Spleen (tissue), 11 donors: ENCODE data around the gene GPC2. TPM values are rescaled to one million over a fixed set of nuclear protein-coding genes. Genes with fewer than 3 reads are reported as not detected.
"Not testable (repeated sequence)": the region's sequence is repeated elsewhere in the genome, so short reads cannot be mapped to it uniquely, and the experiment has no call there.

Source experiments
- DNase-seq: peaks from one replicate; pipeline ENCODE4 v3.0.0-alpha.2; 2020
- H3K27ac ChIP-seq, 8 donors: fragments of 200-600 bp; sonication (generic) in 7 of 8; 1 replicate in 4 of 8; 2 replicates in 4 of 8; pipeline versions ENCODE4 v1.5.0 to v1.8.0; 2016 to 2021; ENCODE audit warnings: inconsistent platforms in 4 of 8, mild to moderate bottlenecking in 4 of 8, moderate library complexity in 1 of 8
- H3K27me3 ChIP-seq, 7 donors: fragments of 200-600 bp; sonication (generic) in 6 of 7; replicated peaks in 1 of 7; 1 replicate in 4 of 7; 2 replicates in 3 of 7; pipeline versions ENCODE4 v1.5.0 to v1.8.0; 2016 to 2021; ENCODE audit warnings: inconsistent platforms in 3 of 7, mild to moderate bottlenecking in 1 of 7
- H3K36me3 ChIP-seq, 6 donors: fragments of 200-600 bp; sonication (generic) in 5 of 6; 1 replicate in 4 of 6; 2 replicates in 2 of 6; pipeline versions ENCODE4 v1.5.0 to v1.8.0; 2016 to 2021; ENCODE audit warnings: inconsistent platforms in 2 of 6
- H3K4me1 ChIP-seq, 6 donors: fragments of 200-600 bp; sonication (generic) in 5 of 6; 1 replicate in 3 of 6; 2 replicates in 3 of 6; pipeline versions ENCODE4 v1.5.0 to v1.8.0; 2016 to 2021; ENCODE audit warnings: inconsistent platforms in 3 of 6
- H3K4me3 ChIP-seq, 8 donors: fragments of 200-600 bp; sonication (generic) in 7 of 8; 1 replicate in 4 of 8; 2 replicates in 4 of 8; pipeline versions ENCODE4 v1.5.0 to v1.8.0; 2016 to 2021; ENCODE audit warnings: inconsistent platforms in 4 of 8, mild to moderate bottlenecking in 4 of 8, moderate library complexity in 2 of 8
- H3K9me3 ChIP-seq, 8 donors: fragments of 200-600 bp; sonication (generic) in 7 of 8; 1 replicate in 4 of 8; 2 replicates in 4 of 8; pipeline versions ENCODE4 v1.5.0 to v1.8.0; 2016 to 2021; ENCODE audit warnings: inconsistent platforms in 4 of 8
- CTCF ChIP-seq, 11 experiments: fragments of 200-600 bp in 7 of 11; fragments of 450-650 bp in 4 of 11; sonication (generic) in 4 of 11; IDR thresholded peaks in 8 of 11; conservative IDR thresholded peaks in 3 of 11; 1 replicate in 7 of 11; 2 replicates in 4 of 11; pipeline versions ENCODE4 v1.4.0 to v1.8.0; 2016 to 2021; ENCODE audit warnings: antibody characterized with exemption in 11 of 11, inconsistent platforms in 4 of 11, mild to moderate bottlenecking in 1 of 11
- POLR2A ChIP-seq, 3 donors: fragments of 450-650 bp; IDR thresholded peaks; one replicate each; pipeline ENCODE4 v1.5.1; 2017; ENCODE audit warnings: antibody characterized with exemption in 3 of 3, mild to moderate bottlenecking in 1 of 3
- POLR2AphosphoS5 ChIP-seq, 3 donors: sonication (generic); formaldehyde crosslinking; IDR thresholded peaks; one replicate each; pipeline ENCODE4 v1.5.1; 2017; ENCODE audit warnings: antibody characterized with exemption in 3 of 3
- WGBS, 5 donors: extraction: QIAGEN DNeasy Blood & Tissue Kit in 3 of 5; methylation state at CpG; one replicate each; pipeline versions ENCODE4 v1.1.5 to v1.1.7; 2013 to 2018; 5-methylcytosine and 5-hydroxymethylcytosine counted together
- intact Hi-C: fragments of 100-400 bp; cut with DNase I; formaldehyde crosslinking; loops from one replicate; pipeline ENCODE4 v1.15.0; 2023; ENCODE audit warnings: low total_unique reads
- polyA plus RNA-seq, 3 donors: library from polyadenylated mRNA; stranded (reverse); fragments of 200-250 nt; gene quantifications; one replicate each; pipeline ENCODE4 v1.2.1, GENCODE V29; 2013
- total RNA-seq, 7 donors: library from RNA; depleted of rRNA in 3 of 7; stranded (reverse); fragments of >200 nt in 3 of 7; fragmentation: NEBNext Ultra II Directional in 4 of 7; extraction: Animal tissue kit (Norgen Biotek cat#: 25700) in 4 of 7; gene quantifications; one replicate each; pipeline versions ENCODE4 v1.1.0 to v1.2.1, GENCODE V29; 2016 to 2021
- donor health status: healthy with polysubstance abuse.
- donor health status: DM: no; HTN: no; CAD: no; lungs with moderate emphysema.
- donor health status: DM: no; HTN: no; CAD: no.
- donor health status: Bipolar disorder and iron deficiency.
- donor health status: healthy.
- donor health status: DM: no; HTN: no; CAD: no.
- donor health status: DM: yes; HTN: yes; CAD: no.

The GPC2 gene
- total and polyA plus RNA-seq, 10 donors: 2.1 to 5.3 (median 4.3) TPM

GRCh38 chr7:100185726-100186125 is 8.5 kb upstream of the GPC2 start:
- intact Hi-C loops: no loop called here
- Histone ChIP-seq H3K36me3 (no peaks in the 10 kb centered on the region), H3K4me1 (peaks cover 0 to 18% (median 11%) of the 10 kb centered on the region in 6 donors), H3K27me3 (no peaks in the 10 kb centered on the region), H3K4me3 (no peak overlapping the region), H3K9me3 (no peaks in the 10 kb centered on the region), H3K27ac (no peak overlapping the region)
- no peak for TF ChIP-seq POLR2AphosphoS5 (IDR thresholded peaks at IDR 0.05)
- no peak for TF ChIP-seq CTCF (IDR thresholded peaks at IDR 0.05 in 8 of 11, conservative IDR thresholded peaks at IDR 0.05 in 3 of 11)
- no peak for TF ChIP-seq POLR2A (IDR thresholded peaks at IDR 0.05)
- 85 to 93% (median 88%) methylated on average over 2 of the region's 2 CpGs for WGBS, 5 donors
- no peak for DNase-seq

- WGBS, 5 donors: 82 to 96% (median 93%) methylated on average over 6 of the region's 6 CpGs
- DNase-seq: not testable (repeated sequence)
Measured at GRCh38 chr7:100183090-100183489, 5.9 kb upstream of the GPC2 start.

GRCh38 chr7:100182616-100183015 is 5.4 kb upstream of the GPC2 start:
- H3K4me3 ChIP-seq, intact Hi-C loops: not testable (repeated sequence)
- WGBS, 5 donors: 77 to 88% (median 81%) methylated on average over 6 of the region's 6 CpGs

More at GRCh38 chr7:100183090-100183489, 5.9 kb upstream of the GPC2 start:
- H3K9me3 ChIP-seq, H3K27ac ChIP-seq, H3K36me3 ChIP-seq, H3K4me3 ChIP-seq, intact Hi-C loops, H3K27me3 ChIP-seq: not testable (repeated sequence)
- H3K4me1 ChIP-seq: peaks cover 0 to 13% (median under 1%) of the 10 kb centered on the region in 6 donors

GRCh38 chr7:100180084-100180483 is 2.9 kb upstream of the GPC2 start:
- DNase-seq, intact Hi-C loops, H3K27me3 ChIP-seq, H3K27ac ChIP-seq, H3K4me3 ChIP-seq, H3K9me3 ChIP-seq, H3K36me3 ChIP-seq: not testable (repeated sequence)
- 95 to 98% (median 96%) methylated on average over 3 of the region's 3 CpGs for WGBS, 5 donors
- peaks cover 0 to 38% (median 18%) of the 10 kb centered on the region in 6 donors for H3K4me1 ChIP-seq

More at GRCh38 chr7:100182616-100183015, 5.4 kb upstream of the GPC2 start:
- not testable (repeated sequence) for H3K36me3 ChIP-seq, H3K27ac ChIP-seq, H3K9me3 ChIP-seq, DNase-seq, H3K27me3 ChIP-seq
- peaks cover 0 to 18% (median 5%) of the 10 kb centered on the region in 6 donors for H3K4me1 ChIP-seq

- H3K4me1 ChIP-seq: peaks cover 3 to 49% (median 24%) of the 10 kb centered on the region in 6 donors
- H3K27me3 ChIP-seq: peaks cover 0 to 26% (median 7%) of the 10 kb centered on the region in 7 donors
- intact Hi-C loops: no loop called here
- 56 to 57% (median 56%) methylated on average over 14 of the region's 14 CpGs for WGBS, 5 donors
- H3K4me3 ChIP-seq: peak overlapping the region in 7 of 8 donors; percentile 45 to 71 (median 48)
- H3K27ac ChIP-seq: peak overlapping the region in 4 of 8 donors; percentile 20 to 65 (median 58)
- no peaks in the 10 kb centered on the region for H3K36me3 ChIP-seq
- DNase-seq: peak; percentile 56
- H3K9me3 ChIP-seq: peaks cover 0 to 6% (median 0%) of the 10 kb centered on the region in 8 donors
- no peak for TF ChIP-seq POLR2AphosphoS5 (IDR thresholded peaks at IDR 0.05)
- no peak for TF ChIP-seq CTCF (IDR thresholded peaks at IDR 0.05 in 8 of 11, conservative IDR thresholded peaks at IDR 0.05 in 3 of 11)
- TF ChIP-seq POLR2A (IDR thresholded peaks at IDR 0.05): no peak
Measured at GRCh38 chr7:100176096-100177044, 811 bp downstream of the GPC2 start.
